Mesenteric fat pad (tissue), 1 donor: ENCODE results near the gene TEKT4. TPM values are rescaled to one million over a fixed set of nuclear protein-coding genes. Genes with fewer than 3 reads are reported as not detected.
"Not testable (repeated sequence)": the region's sequence is repeated elsewhere in the genome, so short reads cannot be mapped to it uniquely, and the experiment has no call there.

Experiments
- DNase-seq: peaks from one replicate; pipeline ENCODE4 v3.0.0-alpha.2; 2020; ENCODE audit warnings: low spot score
- total RNA-seq: library from RNA; stranded (reverse); fragmentation: NEBNext Ultra II Directional; extraction: Animal tissue kit (Norgen Biotek cat#: 25700); gene quantifications from one replicate; pipeline ENCODE4 v1.2.1, GENCODE V29; 2021
- donor health status: DM: yes; HTN: yes; CAD: no.

The TEKT4 gene
- total RNA-seq, 1 donor from 2014 or later: 0.22 TPM

DNA sequence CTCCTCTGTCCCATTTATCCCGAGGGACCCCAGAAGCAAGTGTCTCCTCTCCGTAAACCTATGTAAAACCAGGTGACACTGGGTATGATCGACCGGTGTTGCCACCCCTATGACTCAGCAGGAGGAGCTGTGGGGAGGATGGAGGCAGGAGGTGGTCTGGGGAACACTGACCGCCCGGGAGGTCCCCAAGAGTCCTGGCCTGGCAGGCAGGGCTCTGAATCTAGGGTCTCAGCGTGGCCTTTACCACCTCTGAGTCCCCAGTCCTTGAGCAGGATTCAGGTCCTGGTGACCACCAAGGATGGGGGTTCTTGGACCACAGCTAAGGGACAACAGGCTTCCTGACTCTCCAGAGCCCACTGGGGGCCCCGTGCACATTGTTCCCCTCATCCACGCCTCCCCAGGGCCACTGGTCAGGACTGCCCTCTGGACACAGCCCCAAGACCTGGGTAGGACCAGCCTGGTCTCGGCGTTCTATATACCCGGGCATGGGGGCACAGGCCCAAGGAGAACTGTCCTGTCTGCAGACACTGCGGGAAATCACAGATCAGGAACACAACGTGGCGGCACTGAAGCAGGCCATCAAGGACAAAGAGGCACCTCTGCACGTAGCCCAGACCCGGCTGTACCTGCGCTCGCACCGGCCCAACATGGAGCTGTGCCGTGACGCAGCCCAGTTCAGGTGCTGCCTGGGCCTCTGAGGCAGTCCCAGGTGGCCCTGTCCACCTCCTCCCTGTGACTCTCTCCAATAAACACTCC lies 4.0 kb downstream of the TEKT4 start:
- no peak for DNase-seq

DNA sequence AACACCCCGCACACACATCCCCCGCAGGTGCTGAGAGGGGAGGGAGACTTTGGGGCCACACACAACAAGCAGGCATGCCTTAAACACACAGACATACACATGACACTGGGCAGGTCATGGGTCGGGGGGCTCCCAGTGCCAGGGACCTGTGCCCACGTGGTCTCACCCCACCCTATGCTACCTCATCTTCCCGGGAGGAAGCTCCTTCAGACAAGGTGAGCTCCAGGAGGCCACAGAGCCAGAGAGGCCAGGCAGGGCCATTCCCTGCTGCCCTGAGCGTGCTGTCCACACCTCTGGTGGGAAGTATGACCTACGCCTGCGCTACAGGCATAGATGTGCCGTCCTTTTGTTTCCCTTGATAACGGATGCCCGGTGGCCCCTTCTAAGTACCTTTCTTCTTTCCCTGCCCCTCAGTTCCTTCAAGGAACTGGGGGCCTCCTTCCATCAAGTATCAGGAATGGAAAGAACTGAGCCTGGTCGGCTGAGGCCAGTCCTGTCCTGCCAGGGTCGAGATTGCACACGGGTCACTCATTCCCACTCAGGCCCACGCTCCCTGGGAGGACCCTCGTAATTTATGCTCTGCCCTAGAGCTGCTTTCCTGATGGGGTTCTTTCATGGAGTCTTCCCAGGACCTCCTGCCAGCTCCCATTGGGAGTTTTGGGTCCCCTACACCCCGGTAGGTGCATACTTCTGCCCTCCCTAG lies 4.7 kb downstream of the TEKT4 start:
- DNase-seq: no peak

DNA sequence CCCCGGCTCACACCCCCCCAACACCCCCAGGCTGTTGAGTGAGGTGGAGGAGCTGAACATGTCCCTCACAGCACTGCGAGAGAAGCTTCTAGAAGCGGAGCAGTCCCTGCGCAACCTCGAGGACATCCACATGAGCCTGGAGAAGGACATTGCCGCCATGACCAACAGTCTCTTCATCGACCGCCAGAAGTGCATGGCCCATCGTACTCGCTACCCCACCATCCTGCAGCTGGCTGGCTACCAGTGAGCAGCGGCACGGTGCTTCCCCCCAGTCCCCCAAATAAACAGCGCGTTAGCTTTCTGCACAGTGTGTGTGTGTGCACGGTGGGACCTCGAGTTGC lies 5.3 kb downstream of the TEKT4 start:
- no peak for DNase-seq

DNA sequence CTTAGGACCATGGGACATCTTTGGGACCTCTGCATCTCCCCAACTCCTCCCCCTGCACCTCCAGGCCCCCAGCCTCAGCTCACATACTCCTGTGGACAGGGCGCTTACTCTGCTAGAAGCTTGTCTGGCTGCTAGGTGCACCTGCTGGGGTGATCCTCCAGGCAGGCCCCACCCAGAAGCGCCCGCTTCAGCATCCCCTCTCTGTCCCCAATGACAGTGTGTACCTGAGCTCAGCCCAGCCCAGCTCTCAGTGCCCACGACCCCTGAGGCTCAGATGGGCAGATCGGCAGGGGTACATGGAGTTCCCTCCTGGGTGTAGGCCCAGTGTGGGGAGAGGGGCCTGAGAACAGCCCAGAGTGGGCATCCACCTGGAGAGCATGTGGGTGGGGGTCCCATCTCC lies 5.9 kb downstream of the TEKT4 start:
- no peak for DNase-seq

DNA sequence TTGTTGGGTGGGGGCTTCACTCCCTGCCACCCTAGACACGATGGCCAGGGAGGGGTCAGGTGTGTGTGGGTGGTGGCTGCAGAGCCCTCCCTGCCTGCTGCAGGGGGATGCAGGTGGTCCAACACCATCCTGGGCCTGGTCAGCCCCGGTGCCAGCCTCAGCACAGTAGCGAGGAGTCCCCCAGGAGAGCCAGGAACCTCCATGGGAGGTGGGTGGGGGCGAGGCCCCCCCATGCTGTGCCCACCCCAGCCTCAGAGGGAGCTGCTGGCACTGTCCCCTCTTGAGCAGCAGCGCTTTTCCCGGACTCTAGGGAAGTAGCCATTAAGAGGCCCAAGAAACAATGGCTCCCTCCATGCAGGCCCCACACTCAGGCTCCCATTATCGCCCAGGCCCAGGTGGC lies 7.3 kb downstream of the TEKT4 start:
- DNase-seq: not testable (repeated sequence)

DNA sequence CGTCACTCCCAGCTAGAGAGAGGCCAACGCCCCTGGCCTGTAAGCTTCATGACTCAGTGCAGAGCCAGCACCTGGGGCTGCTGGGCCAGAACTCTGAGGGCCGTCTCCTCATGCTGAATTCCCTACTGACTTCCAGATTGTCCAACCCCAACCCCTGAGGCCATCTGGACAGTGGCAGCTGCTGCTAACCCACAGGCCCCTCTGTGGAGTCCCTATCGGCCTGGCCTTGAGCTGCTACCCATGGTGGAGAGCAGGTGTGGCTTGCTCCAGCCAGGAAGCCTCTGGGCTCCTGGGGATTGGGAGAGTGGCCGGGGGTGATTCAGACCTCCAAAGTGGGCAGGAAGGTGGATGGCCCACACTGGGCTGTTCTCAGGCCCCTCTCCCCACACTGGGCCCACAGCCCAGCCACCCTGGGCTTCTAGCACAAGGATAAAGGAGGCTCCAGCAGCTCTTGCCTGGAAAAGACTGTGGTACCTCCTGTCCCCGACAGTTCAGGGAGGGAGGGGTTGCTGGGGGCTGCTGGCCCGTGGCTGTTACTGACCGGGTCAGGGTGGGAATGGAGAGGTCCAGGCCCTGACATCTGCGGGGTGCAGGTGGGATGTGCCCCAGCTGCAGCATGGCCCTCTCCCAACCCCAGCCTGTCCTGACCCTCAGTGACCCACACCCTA lies 8.2 kb downstream of the TEKT4 start:
- no peak for DNase-seq

DNA sequence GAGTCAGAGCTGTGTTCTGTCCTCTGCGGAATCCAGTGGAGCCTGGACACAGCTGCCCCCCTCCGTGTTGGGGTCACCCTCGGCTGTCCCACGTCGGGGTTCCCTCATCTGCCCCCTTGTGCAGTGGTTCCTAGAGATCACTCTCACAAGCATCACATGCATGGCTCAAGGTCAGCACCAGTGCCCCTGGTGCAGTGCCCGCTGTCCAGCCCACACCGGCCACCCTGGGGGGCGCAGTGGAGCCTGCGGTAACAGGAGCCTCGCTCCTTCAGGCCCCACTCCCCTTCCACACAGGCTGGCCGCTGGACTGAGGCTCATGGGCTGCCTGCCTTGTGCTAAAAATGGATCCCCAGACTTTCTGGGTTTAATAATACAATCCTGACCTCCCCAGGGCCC lies 8.8 kb downstream of the TEKT4 start:
- DNase-seq: no peak

DNA sequence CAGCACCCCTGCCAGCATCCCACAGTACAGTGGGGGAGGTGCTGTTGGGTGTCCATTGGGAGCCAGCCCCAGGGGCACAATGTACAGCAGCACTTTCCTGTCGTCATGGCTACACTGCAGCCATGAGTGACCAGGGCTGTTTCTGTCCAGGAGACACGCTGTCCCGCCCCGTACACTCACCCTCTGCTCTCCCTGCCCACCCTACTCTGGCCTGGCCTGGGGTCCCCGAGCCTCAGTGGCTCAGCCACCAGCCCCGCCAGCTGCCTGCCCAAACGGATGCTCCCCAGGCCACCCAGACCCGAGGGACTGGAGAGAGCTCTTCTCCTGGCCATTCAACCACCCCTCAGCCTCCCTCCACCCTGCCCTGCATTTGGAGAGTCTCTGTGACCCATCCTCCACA lies 9.3 kb downstream of the TEKT4 start:
- DNase-seq: no peak

DNA sequence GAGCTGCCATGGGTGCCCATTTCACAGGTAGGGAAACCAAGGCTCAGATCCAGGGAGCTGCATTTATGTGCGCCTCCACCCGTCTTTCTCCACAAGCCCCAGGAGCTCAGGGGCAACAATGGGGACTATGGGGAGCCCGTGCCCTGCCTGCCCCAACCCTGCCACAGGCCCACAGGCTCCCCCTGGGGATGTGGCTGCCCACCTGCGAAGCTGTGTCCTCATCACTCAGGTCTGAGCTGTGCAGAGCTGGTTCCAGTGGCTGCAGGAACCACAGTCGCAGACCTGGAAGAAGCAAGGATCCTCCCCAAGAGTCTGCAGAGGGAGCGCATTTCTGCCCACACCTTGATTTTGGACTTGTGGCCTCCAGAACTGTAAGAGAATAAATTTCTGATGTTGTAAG lies 9.8 kb downstream of the TEKT4 start:
- no peak for DNase-seq

DNA sequence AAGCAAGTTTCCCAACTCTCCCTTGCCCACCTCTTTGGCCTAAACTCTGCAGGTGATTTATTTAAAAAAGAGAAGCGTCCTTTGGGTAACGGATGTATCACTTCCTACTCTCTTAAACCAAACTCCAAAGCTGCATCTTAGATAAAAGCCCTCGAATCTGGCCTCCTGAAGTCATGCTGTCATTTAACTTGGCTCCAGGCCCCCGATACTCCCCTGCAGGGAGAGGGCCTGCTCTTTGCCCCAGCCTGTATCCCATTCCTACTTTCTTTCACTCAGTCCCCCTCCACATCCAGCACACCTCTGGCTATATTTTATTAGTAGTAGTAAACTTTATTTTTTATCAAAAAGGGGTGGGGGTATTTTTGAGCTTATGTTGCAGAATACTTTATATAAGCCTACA lies 19.0 kb downstream of the TEKT4 start:
- DNase-seq: no peak

DNA sequence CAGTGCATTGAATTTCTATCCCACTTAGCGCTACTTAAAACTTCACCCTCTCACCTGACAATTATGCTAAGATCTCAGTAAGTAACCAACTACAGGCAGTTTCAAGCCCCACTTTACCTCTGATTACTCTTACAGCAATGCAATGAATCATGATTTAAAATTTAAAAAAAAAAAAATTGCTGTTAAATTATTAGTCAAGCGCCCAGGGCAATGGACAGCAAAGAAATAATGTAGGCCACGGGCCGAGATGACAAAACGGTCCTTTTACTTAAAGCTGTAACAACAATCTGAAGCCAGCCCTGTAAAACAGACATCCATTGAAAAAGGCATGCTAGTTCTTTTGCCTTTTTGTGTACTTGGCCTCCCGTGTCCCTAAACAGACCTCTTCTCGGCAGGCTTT lies 24.0 kb downstream of the TEKT4 start:
- DNase-seq: not testable (repeated sequence)

DNA sequence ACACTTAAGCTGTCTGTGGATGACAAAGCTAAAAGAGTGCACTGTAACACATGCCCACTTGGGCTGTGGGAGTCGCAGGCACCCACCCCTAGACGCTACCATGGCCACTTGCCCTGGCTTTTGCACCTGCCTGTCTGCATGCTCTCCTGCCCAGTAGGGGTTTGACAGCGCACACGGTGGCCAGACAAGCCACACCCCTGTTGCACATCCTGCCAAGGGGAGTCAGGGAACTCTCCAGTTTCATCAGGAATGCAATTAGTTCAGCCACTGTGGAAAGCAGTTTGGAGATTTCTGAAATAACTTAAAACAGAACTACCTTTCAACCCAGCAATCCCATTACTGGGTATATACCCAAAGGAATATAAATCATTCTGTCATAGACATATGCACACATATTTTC lies 35.7 kb downstream of the TEKT4 start:
- DNase-seq: not testable (repeated sequence)

DNA sequence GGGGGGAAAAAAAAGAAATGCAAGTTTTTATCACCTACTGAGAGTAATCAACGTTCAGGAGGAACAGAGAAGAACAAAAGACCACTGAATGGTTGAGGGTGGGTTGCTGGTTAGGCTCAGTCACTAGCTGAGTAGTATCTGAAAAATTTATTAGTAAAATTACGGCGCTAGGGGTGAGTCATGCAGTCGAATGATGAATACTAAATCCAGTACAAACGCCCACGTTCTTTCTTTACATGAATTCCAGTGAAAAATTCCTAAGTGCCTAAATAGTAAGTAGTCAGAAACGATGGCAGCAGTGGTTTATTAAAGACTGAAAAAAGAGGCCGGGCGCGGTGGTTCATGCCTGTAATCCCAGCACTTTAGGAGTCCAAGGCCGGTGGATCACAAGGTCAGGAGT lies 52.0 kb downstream of the TEKT4 start:
- no peak for DNase-seq

DNA sequence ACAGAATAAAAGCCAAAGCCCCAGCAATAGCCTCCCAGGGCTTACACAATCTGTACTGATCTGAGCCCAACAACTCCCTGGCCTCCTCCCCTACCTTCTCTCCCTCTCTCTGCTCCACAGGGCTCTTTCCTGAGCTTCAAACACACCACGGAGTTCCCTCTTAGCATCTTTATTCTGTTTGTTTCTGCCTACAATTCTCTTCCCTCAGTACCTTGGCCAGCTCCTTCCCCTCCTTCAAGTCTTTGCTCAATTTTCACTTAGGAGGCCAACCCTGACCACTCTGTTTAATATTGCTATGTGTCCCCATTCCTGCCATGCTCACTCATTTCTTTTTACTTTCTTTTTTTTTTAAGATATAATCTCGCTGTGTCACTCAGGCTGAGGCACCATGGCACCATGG lies 53.8 kb downstream of the TEKT4 start:
- not testable (repeated sequence) for DNase-seq

Other genes starting within 250 kb of the TEKT4 start
- gene MAL, start 154.3 kb downstream of the TEKT4 start, total RNA-seq: not detected